ENCODE data around the gene MIEF1. TPM values are rescaled to one million over a fixed set of nuclear protein-coding genes. Genes with fewer than 3 reads are reported as not detected.

MIEF1 gene
- total RNA-seq, 2 experiments from 2014 or later, result 40.6 to 45.7 TPM

- H3K36me3 Mint-ChIP-seq, result no peaks in the 10 kb centered on the region
- no peak overlapping the region for H3K4me3 Mint-ChIP-seq
- no peak for ATAC-seq
- no peak for DNase-seq
- no peak overlapping the region for H3K27ac Mint-ChIP-seq
- peaks cover 4% of the 10 kb centered on the region for H3K27me3 Mint-ChIP-seq
- CTCF ChIA-PET, result interaction anchor here (0.8 to 11.8 kb wide), 2 partner anchors 13 to 39 kb away, joined by 3 to 251 read pairs; partner anchors contain the start of genes MIEF1 and RPS19BP1
- H3K9me3 Mint-ChIP-seq (ENCODE audit: low read depth), result no peaks in the 10 kb centered on the region
- peaks cover 15% of the 10 kb centered on the region for H3K4me1 Mint-ChIP-seq
These were observed 13.5 kb upstream of the MIEF1 start for GRCh38 chr22:39488563-39489083.

GRCh38 chr22:39489094-39490068 lies 12.7 kb upstream of the MIEF1 start:
- H3K27ac Mint-ChIP-seq, result no peak overlapping the region
- DNase-seq, result no peak
- CTCF ChIA-PET, result interaction anchor here (0.8 to 11.8 kb wide), 9 partner anchors 12 to 96 kb away, joined by 3 to 251 read pairs (median 3); partner anchors contain the start of genes ATF4, MIEF1, RPS19BP1 and TAB1
- no peak for ATAC-seq
- peaks cover 15% of the 10 kb centered on the region for H3K4me1 Mint-ChIP-seq
- H3K4me3 Mint-ChIP-seq, result no peak overlapping the region
- H3K36me3 Mint-ChIP-seq, result no peaks in the 10 kb centered on the region
- no peaks in the 10 kb centered on the region for H3K27me3 Mint-ChIP-seq
- no peaks in the 10 kb centered on the region for H3K9me3 Mint-ChIP-seq (ENCODE audit: low read depth)

GRCh38 chr22:39490135-39490798 lies 11.8 kb upstream of the MIEF1 start:
- Mint-ChIP-seq H3K36me3 (no peaks in the 10 kb centered on the region), H3K27ac (no peak overlapping the region), H3K4me1 (peaks cover 18% of the 10 kb centered on the region), H3K4me3 (no peak overlapping the region), H3K27me3 (no peaks in the 10 kb centered on the region), H3K9me3 (ENCODE audit: low read depth) (no peaks in the 10 kb centered on the region)
- CTCF ChIA-PET, result interaction anchor here (1.0 to 11.8 kb wide), 8 partner anchors 11 to 97 kb away, joined by 3 to 251 read pairs (median 4); partner anchors contain the start of genes ATF4, MIEF1, RPS19BP1 and TAB1
- ATAC-seq (peak; percentile 99), DNase-seq (peak; percentile 88)

GRCh38 chr22:39490966-39491680 lies 11.0 kb upstream of the MIEF1 start:
- peaks cover 18% of the 10 kb centered on the region for H3K4me1 Mint-ChIP-seq
- H3K27ac Mint-ChIP-seq, result no peak overlapping the region
- H3K36me3 Mint-ChIP-seq, result no peaks in the 10 kb centered on the region
- CTCF ChIA-PET, result interaction anchor here (1.3 to 11.8 kb wide), 6 partner anchors 10 to 98 kb away, joined by 3 to 251 read pairs (median 6); partner anchors contain the start of genes MIEF1, RPS19BP1 and TAB1
- H3K4me3 Mint-ChIP-seq, result no peak overlapping the region
- no peaks in the 10 kb centered on the region for H3K27me3 Mint-ChIP-seq
- no peak for ATAC-seq
- DNase-seq, result no peak
- no peaks in the 10 kb centered on the region for H3K9me3 Mint-ChIP-seq (ENCODE audit: low read depth)

- ATAC-seq (no peak), DNase-seq (no peak)
- no peak overlapping the region for H3K27ac Mint-ChIP-seq
- H3K4me1 Mint-ChIP-seq, result peaks cover 22% of the 10 kb centered on the region
- no peaks in the 10 kb centered on the region for H3K36me3 Mint-ChIP-seq
- no peaks in the 10 kb centered on the region for H3K27me3 Mint-ChIP-seq
- H3K4me3 Mint-ChIP-seq, result no peak overlapping the region
- no peaks in the 10 kb centered on the region for H3K9me3 Mint-ChIP-seq (ENCODE audit: low read depth)
- CTCF ChIA-PET, result interaction anchor here (0.7 to 11.8 kb wide), 6 partner anchors 8 to 553 kb away, joined by 3 to 251 read pairs (median 12); partner anchors contain the start of genes MIEF1 and RPS19BP1
These were observed 10.4 kb upstream of the MIEF1 start for GRCh38 chr22:39491696-39492095.

GRCh38 chr22:39492186-39492585 lies 9.9 kb upstream of the MIEF1 start:
- DNase-seq (no peak), ATAC-seq (no peak)
- Mint-ChIP-seq H3K27me3 (no peaks in the 10 kb centered on the region), H3K4me1 (peaks cover 22% of the 10 kb centered on the region), H3K9me3 (ENCODE audit: low read depth) (no peaks in the 10 kb centered on the region), H3K36me3 (no peaks in the 10 kb centered on the region), H3K4me3 (no peak overlapping the region), H3K27ac (no peak overlapping the region)
- CTCF ChIA-PET, result interaction anchor here (0.7 to 11.8 kb wide), 7 partner anchors 9 to 552 kb away, joined by 3 to 251 read pairs (median 11); partner anchors contain the start of genes MIEF1 and RPS19BP1

GRCh38 chr22:39493759-39494158 lies 8.3 kb upstream of the MIEF1 start:
- no peak overlapping the region for H3K4me3 Mint-ChIP-seq
- CTCF ChIA-PET, result interaction anchor here (0.8 to 11.8 kb wide), 16 partner anchors 8 to 544 kb away, joined by 3 to 251 read pairs (median 5); partner anchors contain the start of genes ATF4, MIEF1, RPS19BP1 and TAB1
- peaks cover 2% of the 10 kb centered on the region for H3K27me3 Mint-ChIP-seq
- H3K9me3 Mint-ChIP-seq (ENCODE audit: low read depth), result no peaks in the 10 kb centered on the region
- H3K27ac Mint-ChIP-seq, result no peak overlapping the region
- no peak for DNase-seq
- H3K36me3 Mint-ChIP-seq, result no peaks in the 10 kb centered on the region
- ATAC-seq, result no peak
- peaks cover 22% of the 10 kb centered on the region for H3K4me1 Mint-ChIP-seq

GRCh38 chr22:39494471-39495120 lies 7.5 kb upstream of the MIEF1 start:
- Mint-ChIP-seq H3K27me3 (peaks cover 4% of the 10 kb centered on the region), H3K4me1 (peaks cover 17% of the 10 kb centered on the region), H3K4me3 (no peak overlapping the region), H3K27ac (no peak overlapping the region), H3K9me3 (ENCODE audit: low read depth) (no peaks in the 10 kb centered on the region), H3K36me3 (no peaks in the 10 kb centered on the region)
- no peak for ATAC-seq
- no peak for DNase-seq
- CTCF ChIA-PET, result interaction anchor here (1.1 to 11.8 kb wide), 10 partner anchors 9 to 543 kb away, joined by 3 to 251 read pairs (median 6); partner anchors contain the start of genes ATF4, RPS19BP1 and TAB1

GRCh38 chr22:39496131-39496838 lies 5.8 kb upstream of the MIEF1 start:
- Mint-ChIP-seq H3K36me3 (no peaks in the 10 kb centered on the region), H3K9me3 (ENCODE audit: low read depth) (no peaks in the 10 kb centered on the region), H3K27ac (no peak overlapping the region), H3K4me3 (no peak overlapping the region), H3K4me1 (peaks cover 10% of the 10 kb centered on the region), H3K27me3 (peaks cover 4% of the 10 kb centered on the region)
- CTCF ChIA-PET, result interaction anchor here (0.9 to 11.8 kb wide), 13 partner anchors 13 to 528 kb away, joined by 3 to 251 read pairs (median 6); partner anchors contain the start of genes ATF4, RPL3, RPS19BP1 and TAB1
- DNase-seq, result peak; percentile 68
- peak; percentile 69 for ATAC-seq

GRCh38 chr22:39497429-39497828 lies 4.7 kb upstream of the MIEF1 start:
- peaks cover 4% of the 10 kb centered on the region for H3K27me3 Mint-ChIP-seq
- CTCF ChIA-PET, result interaction anchor here (1.0 to 11.8 kb wide), 10 partner anchors 10 to 527 kb away, joined by 3 to 251 read pairs (median 4); partner anchors contain the start of genes ATF4, ENTHD1, RPL3 and RPS19BP1
- peaks cover 1% of the 10 kb centered on the region for H3K36me3 Mint-ChIP-seq
- H3K9me3 Mint-ChIP-seq (ENCODE audit: low read depth), result no peaks in the 10 kb centered on the region
- H3K27ac Mint-ChIP-seq, result no peak overlapping the region
- ATAC-seq (no peak), DNase-seq (no peak)
- H3K4me3 Mint-ChIP-seq, result no peak overlapping the region
- H3K4me1 Mint-ChIP-seq, result peaks cover 14% of the 10 kb centered on the region

GRCh38 chr22:39498368-39498767 lies 3.7 kb upstream of the MIEF1 start:
- ATAC-seq (no peak), DNase-seq (no peak)
- CTCF ChIA-PET, result interaction anchor here (1.0 to 11.8 kb wide), 3 partner anchors 14 to 29 kb away, joined by 4 to 251 read pairs (median 134); partner anchors contain the start of genes ATF4 and RPS19BP1
- no peak overlapping the region for H3K4me3 Mint-ChIP-seq
- no peak overlapping the region for H3K27ac Mint-ChIP-seq
- peaks cover 4% of the 10 kb centered on the region for H3K27me3 Mint-ChIP-seq
- peaks cover 17% of the 10 kb centered on the region for H3K4me1 Mint-ChIP-seq
- H3K9me3 Mint-ChIP-seq (ENCODE audit: low read depth), result no peaks in the 10 kb centered on the region
- peaks cover 3% of the 10 kb centered on the region for H3K36me3 Mint-ChIP-seq
